Activated T-helper 2 cell treated with anti-CD3 and anti-CD28 coated beads, Interferon-gamma antibody, Interleukin-2, Interleukin-4, amounts not matched to agents 10 μg/mL and 5 μg/mL and 100 μg/mL, durations not matched to agents 14 hours and 24 hours and 36 hours (primary cell): ENCODE results near the gene CLEC16A. TPM values are rescaled to one million over a fixed set of nuclear protein-coding genes. Genes with fewer than 3 reads are reported as not detected.
A peak's percentile ranks its signal among the peaks of the same experiment; 100 is the strongest.

ENCODE experiments used
- DNase-seq: peaks from one replicate; pipeline ENCODE4 v3.0.0; 2021; ENCODE audit warnings: low spot score
- H3K27ac Mint-ChIP-seq: one replicate; pipeline ENCODE4 v1.8.0; 2021; ENCODE audit warnings: mixed read lengths
- H3K27me3 Mint-ChIP-seq: one replicate; pipeline ENCODE4 v1.8.0; 2021; ENCODE audit warnings: low read depth, mixed read lengths
- H3K36me3 Mint-ChIP-seq: one replicate; pipeline ENCODE4 v1.8.0; 2021; ENCODE audit warnings: low read depth, mixed read lengths
- H3K4me1 Mint-ChIP-seq: one replicate; pipeline ENCODE4 v1.8.0; 2021; ENCODE audit warnings: low read depth, mixed read lengths
- H3K4me3 Mint-ChIP-seq: one replicate; pipeline ENCODE4 v1.8.0; 2021; ENCODE audit warnings: low read depth, mild to moderate bottlenecking, moderate library complexity, mixed read lengths
- H3K9me3 Mint-ChIP-seq: one replicate; pipeline ENCODE4 v1.8.0; 2021; ENCODE audit warnings: mixed read lengths
- intact Hi-C: fragments of 100-400 bp; cut with micrococcal nuclease; formaldehyde crosslinking; loops from one replicate; pipeline ENCODE4 v1.15.1; 2023
- total RNA-seq: library from RNA; stranded (reverse); gene quantifications from 2 replicates; pipeline ENCODE4 v1.2.3, GENCODE V29; 2022

Gene CLEC16A
- total RNA-seq, 1 donor from 2014 or later, result 48.7 TPM

DNA sequence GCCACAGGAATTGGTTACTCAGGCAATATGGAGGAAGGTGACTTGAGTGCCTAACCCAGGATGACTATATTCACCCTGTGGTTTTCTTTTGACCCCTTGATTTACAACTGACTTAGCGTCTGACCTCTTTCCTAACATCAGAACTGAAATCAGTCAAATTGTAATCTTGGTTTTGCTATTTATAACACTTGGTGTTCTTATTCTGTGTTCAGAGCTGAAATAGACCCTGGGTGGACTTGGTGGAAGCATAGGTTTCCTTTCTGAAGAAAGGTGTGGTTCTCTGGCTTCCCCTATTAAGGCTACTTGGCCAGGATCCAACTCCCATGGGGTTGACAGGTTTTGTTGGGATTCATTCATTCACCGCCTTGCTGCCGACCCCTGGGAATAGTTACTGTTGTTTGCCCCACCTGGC is 80.8 kb downstream of the CLEC16A start:
- Mint-ChIP-seq H3K4me3 (no peak overlapping the region), H3K9me3 (peaks cover 43% of the 10 kb centered on the region), H3K4me1 (peaks cover 42% of the 10 kb centered on the region), H3K36me3 (peaks cover 89% of the 10 kb centered on the region), H3K27me3 (no peaks in the 10 kb centered on the region), H3K27ac (peak overlapping the region; percentile 92)
- no peak for DNase-seq
- intact Hi-C loops, result loop anchor here (1.0 to 2.0 kb wide), 6 partner anchors 27 to 70 kb away; no protein-coding TSS in a partner anchor

DNA sequence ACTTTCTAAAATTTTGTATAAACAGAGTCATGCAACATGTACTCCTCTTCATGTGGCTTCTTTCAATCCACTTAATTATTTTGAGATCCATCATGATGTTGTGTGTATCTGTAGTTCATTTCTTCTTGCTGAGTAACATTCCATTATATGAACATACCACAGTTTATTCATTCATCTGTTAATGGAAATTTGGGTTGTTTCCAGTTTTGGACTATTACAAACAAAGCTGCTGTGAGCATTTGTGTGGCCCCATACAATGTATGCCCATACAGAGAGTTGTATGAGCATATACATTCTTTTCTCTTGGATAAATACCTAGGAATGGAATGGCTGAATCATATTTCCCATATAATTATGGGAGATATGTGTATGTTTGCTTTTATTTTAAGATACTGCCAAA is 85.6 kb downstream of the CLEC16A start:
- Mint-ChIP-seq H3K27ac (no peak overlapping the region), H3K27me3 (no peaks in the 10 kb centered on the region), H3K4me1 (peaks cover 45% of the 10 kb centered on the region), H3K9me3 (peaks cover 43% of the 10 kb centered on the region), H3K36me3 (peaks cover 98% of the 10 kb centered on the region), H3K4me3 (no peak overlapping the region)
- intact Hi-C loops, result no loop called here
- DNase-seq, result no peak

DNA sequence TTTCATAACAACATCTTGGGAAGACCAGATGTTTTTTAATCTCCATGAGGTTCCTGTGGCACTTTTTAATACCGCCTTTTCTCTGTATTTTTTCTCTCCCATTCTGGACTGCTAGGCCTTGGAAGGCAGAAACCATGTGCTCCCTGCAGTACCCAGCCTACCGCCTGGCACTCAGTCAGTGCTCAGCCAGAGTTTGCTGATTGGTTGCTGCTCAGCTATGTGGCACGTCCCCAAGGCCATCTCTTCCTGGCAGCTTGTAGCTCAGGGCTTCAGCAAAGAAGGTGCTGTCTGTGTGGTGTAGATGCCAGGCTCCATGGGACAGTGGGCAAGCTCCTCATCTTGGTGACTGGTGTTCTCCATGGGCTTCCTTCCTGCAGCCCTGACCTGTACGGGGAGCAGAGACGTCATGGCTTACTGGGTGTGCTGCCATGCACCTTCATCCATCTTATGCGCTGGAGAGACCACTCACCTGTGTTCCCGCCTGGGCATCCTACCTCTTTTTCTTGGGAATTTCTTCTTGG is 86.7 kb downstream of the CLEC16A start:
- no peaks in the 10 kb centered on the region for H3K27me3 Mint-ChIP-seq
- no peak for DNase-seq
- H3K27ac Mint-ChIP-seq, result no peak overlapping the region
- H3K36me3 Mint-ChIP-seq, result peaks cover 98% of the 10 kb centered on the region
- H3K9me3 Mint-ChIP-seq, result peaks cover 35% of the 10 kb centered on the region
- peaks cover 42% of the 10 kb centered on the region for H3K4me1 Mint-ChIP-seq
- intact Hi-C loops, result no loop called here
- no peak overlapping the region for H3K4me3 Mint-ChIP-seq

DNA sequence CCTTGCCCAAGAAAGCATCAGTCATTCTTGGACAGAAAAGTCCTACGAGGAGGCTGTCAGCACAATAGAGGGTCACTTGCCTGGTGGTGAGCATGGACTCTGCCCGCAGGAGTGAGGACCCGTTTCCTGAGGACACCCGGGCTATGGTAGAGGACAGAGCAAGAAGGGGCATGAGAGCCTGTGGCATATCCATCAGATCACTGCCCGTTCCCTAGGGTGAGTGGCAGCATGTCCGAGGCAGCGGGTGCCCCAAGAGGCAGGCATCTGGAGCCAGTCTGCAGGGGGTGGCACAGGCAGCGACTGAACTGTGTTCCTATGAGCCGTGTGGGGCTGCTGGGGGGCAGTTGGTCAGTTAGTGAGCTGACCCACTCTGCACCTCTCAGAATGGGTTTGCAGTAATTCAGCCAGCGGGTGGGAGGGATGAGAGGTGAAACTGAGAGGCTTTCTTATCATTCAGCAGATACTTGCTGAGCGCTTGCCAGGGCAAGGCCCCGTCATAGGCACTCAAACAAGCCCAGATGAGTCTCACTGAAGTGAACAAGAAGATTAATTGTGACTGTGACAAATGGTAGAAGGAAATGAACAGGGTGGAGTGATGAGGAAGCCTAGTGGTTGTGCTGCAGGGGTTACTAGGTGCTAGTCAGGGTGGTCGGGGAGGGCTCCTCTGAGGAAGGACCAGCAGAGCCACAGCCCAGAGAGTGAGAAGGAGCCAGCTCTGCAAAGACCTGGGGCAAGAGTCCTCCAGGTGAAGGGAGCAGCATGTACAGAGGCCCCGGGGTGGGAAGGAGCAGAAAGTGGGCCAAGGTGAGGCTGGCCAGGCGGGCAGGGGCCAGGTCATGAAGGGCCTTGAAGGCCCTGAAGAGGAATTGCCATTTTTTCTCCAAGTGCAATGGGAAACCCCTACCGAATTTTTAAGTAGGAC is 87.9 kb downstream of the CLEC16A start:
- peaks cover 42% of the 10 kb centered on the region for H3K4me1 Mint-ChIP-seq
- H3K9me3 Mint-ChIP-seq, result peaks cover 23% of the 10 kb centered on the region
- H3K36me3 Mint-ChIP-seq, result peaks cover 98% of the 10 kb centered on the region
- intact Hi-C loops, result no loop called here
- no peaks in the 10 kb centered on the region for H3K27me3 Mint-ChIP-seq
- DNase-seq, result no peak
- no peak overlapping the region for H3K4me3 Mint-ChIP-seq
- peak overlapping the region; percentile 70 for H3K27ac Mint-ChIP-seq

DNA sequence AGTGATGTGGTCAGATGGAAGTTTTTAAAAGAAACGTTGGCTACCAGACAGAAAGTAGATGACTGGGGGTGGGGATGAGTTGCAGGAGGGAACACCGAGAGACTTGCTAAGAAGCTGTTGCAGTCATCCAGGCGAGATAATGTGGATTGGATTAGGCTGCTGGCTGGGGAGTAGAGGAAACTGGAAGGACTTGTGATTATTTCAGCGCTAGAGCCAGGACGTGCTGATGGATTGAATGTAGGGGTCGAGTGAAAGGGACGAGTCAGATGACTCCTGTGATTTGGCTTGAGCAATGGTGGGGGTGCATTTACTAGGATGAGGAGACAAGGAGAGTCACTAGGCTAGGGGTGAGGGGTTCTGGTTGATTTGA is 88.5 kb downstream of the CLEC16A start:
- peak overlapping the region; percentile 18 for H3K27ac Mint-ChIP-seq
- intact Hi-C loops, result no loop called here
- no peak for DNase-seq
- peaks cover 95% of the 10 kb centered on the region for H3K36me3 Mint-ChIP-seq
- peaks cover 18% of the 10 kb centered on the region for H3K9me3 Mint-ChIP-seq
- no peak overlapping the region for H3K4me3 Mint-ChIP-seq
- peaks cover 42% of the 10 kb centered on the region for H3K4me1 Mint-ChIP-seq
- H3K27me3 Mint-ChIP-seq, result no peaks in the 10 kb centered on the region

DNA sequence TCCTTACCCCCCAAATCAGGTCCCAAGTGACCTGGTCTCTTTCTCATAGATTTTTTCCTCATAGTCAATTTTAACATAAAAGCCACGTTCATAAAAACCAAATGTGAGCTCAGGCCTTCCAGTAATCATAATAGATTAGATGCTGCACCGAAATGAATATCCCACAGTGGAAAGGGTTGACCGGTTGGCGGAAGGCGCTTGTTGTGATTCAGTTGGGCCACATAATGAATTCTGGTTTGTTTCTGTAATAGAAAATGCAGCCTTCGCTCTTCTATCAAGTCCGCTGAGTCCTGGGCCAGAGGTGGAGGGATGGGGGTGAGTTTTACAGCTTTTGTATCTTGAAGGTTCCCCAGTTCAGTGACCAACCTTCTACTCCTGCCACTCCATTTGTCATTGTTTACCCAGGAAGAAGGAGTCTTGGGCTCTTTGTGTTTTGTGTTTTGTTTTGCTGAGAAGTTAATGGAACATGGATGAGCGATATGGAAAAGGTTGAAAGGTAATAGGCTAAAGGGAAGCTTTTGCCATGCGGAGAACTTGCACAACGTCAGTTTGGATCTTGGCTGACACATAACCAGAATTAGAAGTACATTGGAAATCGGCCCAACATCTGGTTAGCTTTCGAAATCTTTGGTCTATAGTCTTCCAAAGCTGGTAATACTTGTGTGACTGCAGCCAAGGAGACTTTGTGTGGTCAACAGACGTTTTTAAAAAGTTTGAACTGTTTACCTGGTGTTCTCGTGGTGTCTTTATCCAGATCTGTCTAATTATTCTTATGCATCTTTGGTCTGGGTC is 89.5 kb downstream of the CLEC16A start:
- no peaks in the 10 kb centered on the region for H3K27me3 Mint-ChIP-seq
- H3K36me3 Mint-ChIP-seq, result peaks cover 95% of the 10 kb centered on the region
- H3K4me3 Mint-ChIP-seq, result no peak overlapping the region
- peaks cover 12% of the 10 kb centered on the region for H3K9me3 Mint-ChIP-seq
- peak overlapping the region; percentile 38 for H3K27ac Mint-ChIP-seq
- intact Hi-C loops, result no loop called here
- peaks cover 48% of the 10 kb centered on the region for H3K4me1 Mint-ChIP-seq
- no peak for DNase-seq

DNA sequence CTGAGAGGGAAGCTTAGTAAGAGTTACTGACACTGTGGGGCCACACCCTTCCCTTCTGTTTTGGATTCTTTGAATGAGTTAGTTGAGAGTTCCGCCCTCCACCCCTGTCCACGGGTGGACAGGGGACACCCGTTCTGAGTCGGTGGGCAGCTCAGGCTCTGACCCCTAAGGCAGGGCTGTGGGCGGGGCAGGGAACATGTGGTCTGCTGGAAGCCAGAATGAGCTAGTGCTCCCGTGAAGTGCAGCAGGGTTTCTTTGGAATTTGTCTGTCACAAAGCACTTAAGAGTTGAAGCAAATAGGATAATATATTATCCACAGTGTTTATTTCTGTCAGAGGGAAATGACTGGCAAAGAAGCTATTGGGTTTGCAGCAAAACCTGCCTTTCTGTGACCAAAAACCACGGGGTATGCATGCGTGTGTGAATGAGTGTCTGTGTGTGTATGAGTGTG is 90.1 kb downstream of the CLEC16A start:
- Mint-ChIP-seq H3K27ac (peak overlapping the region; percentile 13), H3K9me3 (peaks cover 5% of the 10 kb centered on the region), H3K4me1 (peaks cover 47% of the 10 kb centered on the region), H3K36me3 (peaks cover 93% of the 10 kb centered on the region), H3K27me3 (no peaks in the 10 kb centered on the region), H3K4me3 (no peak overlapping the region)
- intact Hi-C loops, result no loop called here
- DNase-seq, result no peak

DNA sequence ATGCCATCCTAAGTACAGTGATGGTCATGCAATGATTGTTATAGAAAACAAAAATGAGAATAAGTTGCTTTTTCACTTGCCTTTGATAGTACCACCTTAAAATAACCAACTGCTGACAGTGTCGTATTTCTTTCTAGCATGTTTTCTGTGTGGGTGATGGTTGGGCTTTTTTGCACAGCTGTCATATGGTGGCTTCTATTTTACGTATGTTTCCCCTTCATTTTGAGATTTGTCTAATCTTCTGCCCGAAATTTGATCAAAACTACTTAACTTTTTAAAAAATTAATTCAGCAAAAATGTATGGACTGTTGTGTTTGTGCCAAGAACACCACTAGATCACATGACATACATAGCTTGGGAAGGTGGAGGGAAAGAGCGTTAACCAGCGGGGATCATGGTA is 90.7 kb downstream of the CLEC16A start:
- H3K36me3 Mint-ChIP-seq, result peaks cover 93% of the 10 kb centered on the region
- DNase-seq, result no peak
- intact Hi-C loops, result no loop called here
- H3K27ac Mint-ChIP-seq, result no peak overlapping the region
- no peaks in the 10 kb centered on the region for H3K27me3 Mint-ChIP-seq
- no peak overlapping the region for H3K4me3 Mint-ChIP-seq
- peaks cover 44% of the 10 kb centered on the region for H3K4me1 Mint-ChIP-seq
- H3K9me3 Mint-ChIP-seq, result no peaks in the 10 kb centered on the region

DNA sequence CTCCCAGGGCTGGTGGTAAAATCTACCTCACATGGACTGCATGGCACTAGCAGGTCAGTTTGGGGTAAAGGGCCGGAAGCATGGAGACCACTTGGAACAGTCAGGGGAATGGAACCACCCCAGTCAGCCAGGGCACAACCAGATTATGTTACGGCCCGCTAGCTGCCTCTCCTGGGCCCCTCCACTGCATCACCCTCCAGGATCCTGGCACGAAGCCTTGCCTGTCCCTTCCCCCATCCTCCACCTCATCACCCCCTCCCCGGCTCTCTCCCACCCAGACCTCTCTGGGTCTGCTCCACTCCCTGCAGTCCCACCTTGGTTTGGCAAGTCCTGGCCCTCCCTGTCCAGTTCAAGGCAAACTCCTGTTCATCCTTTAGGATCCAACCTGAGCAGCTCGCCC is 91.7 kb downstream of the CLEC16A start:
- Mint-ChIP-seq H3K36me3 (peaks cover 86% of the 10 kb centered on the region), H3K27ac (no peak overlapping the region), H3K9me3 (no peaks in the 10 kb centered on the region), H3K4me3 (no peak overlapping the region), H3K27me3 (no peaks in the 10 kb centered on the region), H3K4me1 (peaks cover 44% of the 10 kb centered on the region)
- intact Hi-C loops, result no loop called here
- no peak for DNase-seq

DNA sequence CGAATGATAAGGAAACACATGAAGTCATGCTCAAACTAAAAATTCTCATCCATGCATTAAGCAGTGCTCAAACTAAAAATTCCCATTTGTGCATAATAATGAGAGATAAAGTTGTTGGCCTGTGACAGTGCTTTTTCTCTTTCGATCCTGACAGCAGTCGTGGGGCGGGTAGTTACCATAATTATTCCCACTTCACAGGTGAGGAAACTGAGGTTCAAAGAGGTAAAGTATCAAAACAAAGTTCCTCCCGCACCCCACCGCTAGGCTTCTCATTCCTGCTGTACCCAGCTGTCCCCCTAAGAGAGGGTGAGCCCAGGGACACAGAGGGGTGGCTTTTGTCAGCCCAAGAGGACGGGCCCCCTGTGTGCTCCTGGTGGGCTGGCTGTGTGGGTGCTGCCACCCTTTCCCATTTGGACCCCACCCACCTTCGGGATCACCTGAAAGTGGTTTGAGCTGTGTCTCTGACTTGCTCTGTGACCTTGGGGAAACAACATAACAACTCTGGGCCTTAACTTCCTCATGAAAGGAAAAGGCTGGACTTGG is 92.6 kb downstream of the CLEC16A start:
- no peak overlapping the region for H3K27ac Mint-ChIP-seq
- H3K4me3 Mint-ChIP-seq, result no peak overlapping the region
- intact Hi-C loops, result no loop called here
- no peaks in the 10 kb centered on the region for H3K9me3 Mint-ChIP-seq
- peaks cover 44% of the 10 kb centered on the region for H3K4me1 Mint-ChIP-seq
- DNase-seq, result no peak
- H3K27me3 Mint-ChIP-seq, result no peaks in the 10 kb centered on the region
- peaks cover 85% of the 10 kb centered on the region for H3K36me3 Mint-ChIP-seq

DNA sequence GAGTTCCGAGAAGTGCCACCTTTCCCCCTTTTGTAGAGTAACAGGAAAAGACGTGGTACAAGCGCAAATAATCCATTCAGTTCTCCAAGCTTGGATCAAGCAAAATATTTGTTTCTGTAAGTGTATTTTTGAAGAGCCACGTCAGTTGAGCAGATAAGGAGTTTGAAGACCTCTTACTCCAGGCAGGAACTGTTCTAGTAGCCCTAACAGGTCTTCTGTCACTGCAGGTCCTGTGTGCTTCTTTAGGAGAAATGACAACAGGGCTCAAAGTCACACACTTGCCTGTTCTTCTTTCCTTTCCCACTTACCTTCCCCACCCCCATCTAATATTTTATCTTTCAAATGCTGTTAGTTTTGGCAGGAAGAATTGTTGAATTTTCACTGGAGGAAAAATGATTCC is 93.9 kb downstream of the CLEC16A start:
- Mint-ChIP-seq H3K27me3 (no peaks in the 10 kb centered on the region), H3K4me3 (no peak overlapping the region), H3K9me3 (no peaks in the 10 kb centered on the region), H3K27ac (no peak overlapping the region), H3K4me1 (peaks cover 33% of the 10 kb centered on the region), H3K36me3 (peaks cover 78% of the 10 kb centered on the region)
- no peak for DNase-seq
- intact Hi-C loops, result no loop called here

DNA sequence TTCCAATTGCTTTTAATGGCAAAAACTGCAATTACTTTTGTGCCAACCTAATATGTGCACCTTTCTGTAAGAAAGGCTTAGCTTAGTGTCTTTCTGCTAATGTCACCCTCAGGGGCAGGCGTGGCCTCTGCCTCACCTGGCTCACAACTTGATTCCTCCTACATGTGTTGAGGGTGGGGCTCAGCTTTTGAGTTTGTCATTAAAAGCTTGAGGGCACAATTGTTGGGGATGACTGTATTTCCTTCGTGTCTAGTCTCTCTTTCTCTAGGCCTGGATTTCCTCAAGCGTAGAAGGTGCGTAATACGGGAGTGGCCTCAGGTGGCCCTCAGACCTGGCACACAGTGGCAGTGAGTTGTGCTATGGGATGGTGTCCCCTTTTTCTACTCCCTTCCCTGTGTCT is 94.4 kb downstream of the CLEC16A start:
- DNase-seq, result no peak
- no peaks in the 10 kb centered on the region for H3K9me3 Mint-ChIP-seq
- H3K36me3 Mint-ChIP-seq, result peaks cover 78% of the 10 kb centered on the region
- no peak overlapping the region for H3K4me3 Mint-ChIP-seq
- no peaks in the 10 kb centered on the region for H3K27me3 Mint-ChIP-seq
- peak overlapping the region; percentile 28 for H3K27ac Mint-ChIP-seq
- intact Hi-C loops, result no loop called here
- H3K4me1 Mint-ChIP-seq, result peaks cover 31% of the 10 kb centered on the region
